HG03378 (cell line): Measurements from ENCODE around the gene KRTAP19-8.

Experiments
- ATAC-seq: cut with Tn5 transposase; IDR thresholded peaks from one replicate; pipeline ENCODE4 v1.9.1; 2021; ENCODE audit warnings: mild to moderate bottlenecking, moderate library complexity; ENCODE audit not compliant: unreplicated experiment

The KRTAP19-8 gene

GRCh38 chr21:31012133-31013089, 25.9 kb downstream of the KRTAP19-8 start:
- ATAC-seq, result no peak

GRCh38 chr21:31011412-31011811, 26.9 kb downstream of the KRTAP19-8 start:
- no peak for ATAC-seq

- ATAC-seq, result no peak
Measured at GRCh38 chr21:31008355-31008754, 29.9 kb downstream of the KRTAP19-8 start.

GRCh38 chr21:31005019-31005418, 33.3 kb downstream of the KRTAP19-8 start:
- ATAC-seq, result no peak

GRCh38 chr21:31003471-31003870, 34.8 kb downstream of the KRTAP19-8 start:
- no peak for ATAC-seq

GRCh38 chr21:30997541-30997940, 40.7 kb downstream of the KRTAP19-8 start:
- no peak for ATAC-seq

- no peak for ATAC-seq
Measured at GRCh38 chr21:30996728-30997127, 41.5 kb downstream of the KRTAP19-8 start.

GRCh38 chr21:30994932-30995331, 43.3 kb downstream of the KRTAP19-8 start:
- no peak for ATAC-seq

- ATAC-seq, result no peak
Measured at GRCh38 chr21:30990514-30991262, 47.6 kb downstream of the KRTAP19-8 start.

- no peak for ATAC-seq
Measured at GRCh38 chr21:30988706-30989105, 49.6 kb downstream of the KRTAP19-8 start.
